ENCODE measurements around the gene ZC3H8.

The ZC3H8 gene

DNA sequence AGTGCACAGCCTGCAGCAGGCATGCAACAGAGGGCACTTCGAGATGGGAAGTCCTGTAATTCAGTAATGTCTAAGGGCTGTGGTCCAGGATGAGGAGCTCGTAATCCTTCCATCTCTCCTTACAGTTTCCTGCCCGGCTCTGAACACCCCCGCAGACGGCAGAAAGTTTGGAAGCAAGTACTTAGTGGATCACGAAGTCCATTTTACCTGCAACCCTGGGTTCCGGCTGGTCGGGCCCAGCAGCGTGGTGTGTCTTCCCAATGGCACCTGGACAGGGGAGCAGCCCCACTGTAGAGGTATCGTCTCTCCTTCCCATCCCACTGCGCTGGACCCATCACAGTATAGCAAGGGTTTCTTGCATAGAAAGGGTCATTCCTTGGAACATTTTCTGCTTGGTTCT lies 90.0 kb downstream of the ZC3H8 start:
- no peak for DNase-seq (ENCODE audit: low read depth)

DNA sequence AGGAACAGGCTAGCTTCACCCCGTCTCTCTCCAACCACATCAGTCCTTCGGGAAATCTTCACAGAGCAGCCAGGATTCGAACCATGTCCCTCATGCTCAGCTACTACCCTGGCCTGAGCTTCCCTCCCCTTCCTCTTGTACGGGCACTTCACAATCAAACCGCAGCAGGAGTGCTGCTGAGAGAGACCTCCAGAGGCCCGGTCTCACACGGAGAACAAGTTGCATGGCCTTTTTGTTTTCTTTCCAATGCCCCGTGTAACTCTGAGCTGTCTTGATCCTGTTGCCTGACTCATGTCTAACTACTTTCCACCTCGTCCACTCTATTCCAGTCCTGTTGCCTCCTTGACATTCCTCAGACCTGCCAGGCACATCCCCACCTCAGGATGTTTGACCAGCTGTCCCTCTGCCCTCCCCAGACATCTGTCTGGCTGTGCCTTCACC lies 91.3 kb downstream of the ZC3H8 start:
- no peak for DNase-seq (ENCODE audit: low read depth)

- DNase-seq (ENCODE audit: low read depth), result no peak
Measured at GRCh38 chr2:112162956-112163355, 91.9 kb downstream of the ZC3H8 start.

DNA sequence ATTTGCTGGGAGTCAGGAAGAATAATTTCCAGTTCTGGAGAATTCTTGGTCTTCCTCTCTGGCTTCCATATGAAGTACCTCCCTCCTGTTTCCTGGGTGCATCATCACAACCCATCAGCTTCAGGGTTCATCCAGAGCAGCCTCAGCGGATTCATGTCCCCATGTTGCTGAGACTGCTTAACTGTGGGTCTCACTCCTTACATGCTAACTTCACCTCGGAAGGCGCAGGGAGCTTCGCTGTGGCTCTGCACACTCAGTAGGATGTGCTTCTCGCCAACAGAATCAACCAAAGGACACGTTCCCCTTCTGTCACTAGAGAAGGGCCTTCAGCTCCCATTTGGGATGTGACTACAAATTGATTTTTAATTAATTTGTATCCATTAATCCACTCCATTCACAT lies 92.5 kb downstream of the ZC3H8 start:
- no peak for DNase-seq (ENCODE audit: low read depth)
